Activated CD8-positive, alpha-beta memory T cell treated with anti-CD3 and anti-CD28 coated beads for 24 hours (primary cell): ENCODE results near the gene VSIG4.
A peak's percentile ranks its signal among the peaks of the same experiment; 100 is the strongest.
"Not testable (repeated sequence)": the region's sequence is repeated elsewhere in the genome, so short reads cannot be mapped to it uniquely, and the experiment has no call there.

ENCODE experiments used
- DNase-seq: peaks from one replicate; pipeline ENCODE4 v3.0.0-alpha.2; 2020

VSIG4 gene, protein sequence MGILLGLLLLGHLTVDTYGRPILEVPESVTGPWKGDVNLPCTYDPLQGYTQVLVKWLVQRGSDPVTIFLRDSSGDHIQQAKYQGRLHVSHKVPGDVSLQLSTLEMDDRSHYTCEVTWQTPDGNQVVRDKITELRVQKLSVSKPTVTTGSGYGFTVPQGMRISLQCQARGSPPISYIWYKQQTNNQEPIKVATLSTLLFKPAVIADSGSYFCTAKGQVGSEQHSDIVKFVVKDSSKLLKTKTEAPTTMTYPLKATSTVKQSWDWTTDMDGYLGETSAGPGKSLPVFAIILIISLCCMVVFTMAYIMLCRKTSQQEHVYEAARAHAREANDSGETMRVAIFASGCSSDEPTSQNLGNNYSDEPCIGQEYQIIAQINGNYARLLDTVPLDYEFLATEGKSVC

DNA sequence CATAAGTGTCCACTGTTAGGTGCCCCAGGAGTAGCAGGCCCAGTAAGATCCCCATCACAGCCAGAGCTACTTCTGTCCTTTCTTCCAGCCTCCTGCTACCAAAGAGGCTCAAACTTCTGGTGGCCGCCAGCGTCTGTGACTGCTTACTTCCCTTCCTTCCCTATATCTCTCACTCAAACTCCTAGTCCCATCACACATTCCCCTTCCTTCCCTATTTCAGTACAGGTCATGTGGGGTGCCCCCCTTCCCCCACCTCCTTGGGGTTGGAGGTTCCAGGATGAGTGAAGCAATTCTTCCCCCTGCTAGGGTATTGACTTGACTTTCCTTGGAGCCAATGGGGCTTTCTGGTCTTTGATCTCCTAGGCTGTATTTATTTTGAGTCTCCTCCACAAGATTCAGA is at the start of gene VSIG4:
Gene VSIG4 (minus strand): TSS at position 137 of the 400 bp plus-strand sequence. CDS start 82 bp downstream, at position 55.
- no peak for DNase-seq

DNA sequence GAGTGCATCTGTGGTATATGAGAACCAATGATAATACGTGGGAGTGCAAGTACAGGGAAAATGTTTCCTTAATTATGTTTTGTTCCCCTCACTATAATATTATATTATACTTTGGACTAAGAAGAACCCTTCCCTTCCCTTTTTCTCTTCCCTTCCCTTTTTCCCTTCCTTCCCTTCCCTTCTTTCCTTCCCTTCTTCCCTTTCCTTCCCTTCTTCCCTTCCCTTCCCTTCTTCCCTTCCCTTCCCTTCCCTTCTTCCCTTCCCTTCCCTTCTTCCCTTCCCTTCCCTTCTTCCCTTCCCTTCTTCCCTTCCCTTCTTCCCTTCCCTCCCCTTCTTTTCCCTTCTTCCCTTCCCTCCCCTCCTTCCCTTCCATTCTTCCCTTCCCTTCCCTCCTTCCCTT is 36.9 kb upstream of the VSIG4 start:
- no peak for DNase-seq

DNA sequence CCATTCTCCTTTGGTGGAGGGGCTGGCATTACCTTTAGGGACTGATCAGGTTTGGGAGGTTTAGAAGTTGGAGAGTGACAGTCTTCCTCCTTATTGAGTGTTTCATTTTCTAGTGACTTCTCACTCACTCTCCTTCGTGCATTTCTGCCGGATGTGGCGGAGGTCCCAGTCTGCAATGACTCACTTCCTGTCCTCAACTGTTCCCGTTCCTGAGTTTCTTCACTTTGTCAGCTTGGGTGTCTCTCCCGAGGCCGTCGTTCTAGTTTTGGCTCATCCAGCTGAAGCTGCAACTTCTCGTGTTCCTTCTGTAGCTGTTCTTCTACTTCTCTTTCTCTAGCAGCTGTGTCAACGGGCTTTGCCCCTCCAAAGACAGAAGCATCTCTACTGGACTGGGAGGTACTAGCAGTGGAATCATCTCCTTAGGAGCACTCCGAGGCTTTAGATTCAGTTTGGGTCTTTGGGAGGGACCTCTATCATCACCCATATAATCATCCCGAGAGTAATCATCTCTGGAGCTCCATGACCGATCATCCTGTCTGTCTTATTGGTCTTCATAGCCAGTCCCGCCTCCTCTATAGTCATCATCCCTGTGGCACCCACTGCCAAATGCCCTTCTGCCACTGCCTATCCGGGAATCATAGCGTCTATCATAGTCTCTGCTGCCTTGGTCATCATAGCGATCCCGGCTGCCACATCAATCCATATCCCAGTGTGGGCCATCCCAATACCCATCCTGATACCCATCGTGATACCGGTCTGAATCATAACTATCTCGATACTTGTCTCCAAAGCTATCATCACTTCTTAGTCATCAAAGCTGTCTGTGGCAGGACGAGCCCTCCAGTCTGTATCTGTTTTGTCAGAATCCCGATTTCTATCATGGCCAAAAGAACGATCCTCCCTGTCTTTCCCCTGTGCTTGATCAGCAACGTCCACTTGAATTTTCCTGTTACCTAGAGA is 35.3 kb upstream of the VSIG4 start:
- peak; percentile 71 for DNase-seq

DNA sequence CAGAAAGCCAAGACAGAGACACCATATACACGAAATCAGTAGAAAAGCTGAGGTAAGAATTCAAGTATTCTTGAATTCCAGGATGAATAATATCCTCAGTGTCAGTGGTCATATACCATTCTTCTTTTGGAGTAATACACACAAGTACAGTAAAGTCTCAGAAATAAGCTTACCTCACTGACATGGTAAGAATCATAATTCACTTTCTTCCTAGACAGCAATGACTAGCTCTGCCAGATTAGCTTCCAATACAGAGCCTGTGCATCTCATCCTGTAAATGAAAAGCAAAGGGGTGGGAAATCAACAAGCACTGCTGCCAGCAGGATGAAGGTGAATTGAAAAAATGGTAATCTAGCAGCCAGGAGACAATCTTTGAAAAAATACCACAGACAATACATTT is 31.2 kb upstream of the VSIG4 start:
- no peak for DNase-seq

DNA sequence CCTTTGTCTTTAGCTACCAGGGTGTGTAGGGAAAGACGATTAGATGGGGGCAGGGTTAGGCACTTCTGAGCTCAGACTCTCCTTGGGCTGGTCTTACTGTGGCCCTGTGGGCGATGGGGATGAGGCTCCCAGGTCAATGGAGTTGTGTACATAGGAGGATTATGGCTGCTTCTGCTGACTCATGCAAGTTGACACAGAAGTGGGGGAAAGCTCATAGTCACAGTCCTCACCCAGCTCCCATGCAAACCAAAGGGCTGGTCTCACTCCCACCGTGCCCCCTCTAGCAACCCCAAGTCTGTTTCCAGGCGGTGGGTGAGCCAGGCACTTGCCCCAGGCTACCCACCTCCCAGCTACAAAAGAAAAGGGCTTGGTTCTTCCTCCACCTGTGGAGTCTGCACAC is 24.4 kb upstream of the VSIG4 start:
- no peak for DNase-seq

DNA sequence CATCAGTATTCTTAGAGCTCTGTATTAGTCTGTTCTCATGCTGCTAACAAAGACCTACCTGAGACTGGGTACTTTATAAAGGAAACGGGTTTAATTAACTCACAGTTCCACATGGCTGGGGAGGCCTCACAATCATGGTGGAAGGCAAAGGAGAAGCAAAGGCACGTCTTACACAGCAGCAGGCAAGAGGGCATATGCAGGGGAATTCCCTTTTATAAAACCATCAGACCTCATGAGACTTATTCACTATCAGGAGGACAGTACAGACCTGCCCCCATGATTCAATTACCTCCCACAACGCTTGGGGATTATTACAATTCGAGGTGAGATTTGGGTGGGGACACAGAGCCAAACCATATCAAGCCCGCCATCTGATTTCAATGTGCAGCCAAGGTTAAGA is 17.1 kb upstream of the VSIG4 start:
- not testable (repeated sequence) for DNase-seq

DNA sequence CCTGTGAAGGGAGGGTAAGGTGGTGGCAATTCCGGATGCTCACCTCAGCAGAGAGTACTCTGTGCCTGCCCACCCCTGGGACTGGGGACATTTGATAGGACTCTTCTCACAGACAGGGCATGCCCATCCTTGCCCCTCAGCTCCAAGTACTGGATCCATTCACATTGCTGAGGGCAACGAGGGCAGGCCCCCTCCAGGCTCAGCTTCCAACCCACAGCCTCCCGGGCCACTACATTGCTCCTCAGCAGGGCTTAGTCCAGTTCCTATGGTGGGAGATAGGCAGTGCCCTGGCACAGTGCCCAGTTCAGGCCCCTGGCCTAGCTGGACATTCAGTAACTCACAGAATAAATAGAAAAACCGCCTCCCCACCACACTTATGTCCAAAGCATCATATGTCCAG is 15.1 kb upstream of the VSIG4 start:
- no peak for DNase-seq

DNA sequence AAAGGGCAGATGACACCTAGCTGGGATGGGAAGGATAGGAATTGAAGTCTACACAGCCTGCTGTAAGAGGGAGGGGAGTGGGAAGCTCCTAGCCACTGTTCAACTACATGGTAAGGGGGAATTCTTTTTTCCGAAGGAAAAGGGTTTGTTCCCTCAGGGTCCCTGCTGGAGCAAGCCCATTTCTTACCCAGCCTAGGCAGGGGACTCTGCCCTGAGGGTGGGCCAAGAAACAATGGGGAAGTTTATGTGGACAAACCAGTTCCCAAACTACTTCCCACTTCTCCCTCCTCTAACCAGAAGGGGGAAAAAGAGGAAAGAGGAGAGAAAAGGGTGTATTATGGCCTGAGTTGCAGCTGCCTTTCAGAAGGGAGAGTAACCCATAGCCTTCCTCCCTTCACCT is 13.5 kb upstream of the VSIG4 start:
- no peak for DNase-seq

DNA sequence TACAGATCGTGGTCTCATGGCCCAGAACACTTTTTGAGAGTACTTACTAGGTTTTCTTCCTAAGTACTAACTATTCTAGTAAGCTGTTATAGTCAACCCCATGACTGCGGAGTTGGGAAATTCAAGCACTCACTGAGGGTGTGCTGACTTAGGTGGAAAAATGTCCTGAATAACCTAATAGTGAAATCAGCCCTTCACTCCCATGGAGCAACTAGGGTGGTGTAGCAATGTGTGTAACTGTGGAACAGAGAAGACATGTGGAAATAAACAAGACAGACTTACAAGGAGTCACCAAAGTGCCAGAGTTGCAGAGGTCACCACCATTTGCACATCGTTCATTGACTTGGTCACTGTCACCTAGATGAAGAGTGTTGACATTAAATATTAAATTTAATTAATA is 12.1 kb upstream of the VSIG4 start:
- no peak for DNase-seq

DNA sequence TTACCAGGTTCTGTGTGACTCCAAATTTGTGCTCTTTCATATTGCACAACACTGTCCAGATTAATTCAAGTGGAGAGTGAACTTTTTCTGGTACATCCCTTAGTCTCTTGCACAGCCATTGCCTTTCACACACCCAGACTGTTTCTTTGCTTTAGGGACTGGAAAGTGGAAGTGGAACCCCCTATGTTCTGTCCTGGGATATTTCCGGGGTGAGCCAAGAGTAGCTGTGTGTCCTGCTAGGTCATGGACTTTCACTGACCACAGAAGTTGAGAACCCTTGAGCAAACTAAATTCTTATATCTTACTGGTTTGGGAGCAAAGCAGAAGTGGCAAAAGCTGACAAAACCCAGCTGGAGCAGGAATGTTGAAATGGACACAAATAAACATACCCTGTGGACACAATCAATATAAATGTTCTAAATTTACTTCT is 10.3 kb upstream of the VSIG4 start:
- no peak for DNase-seq

DNA sequence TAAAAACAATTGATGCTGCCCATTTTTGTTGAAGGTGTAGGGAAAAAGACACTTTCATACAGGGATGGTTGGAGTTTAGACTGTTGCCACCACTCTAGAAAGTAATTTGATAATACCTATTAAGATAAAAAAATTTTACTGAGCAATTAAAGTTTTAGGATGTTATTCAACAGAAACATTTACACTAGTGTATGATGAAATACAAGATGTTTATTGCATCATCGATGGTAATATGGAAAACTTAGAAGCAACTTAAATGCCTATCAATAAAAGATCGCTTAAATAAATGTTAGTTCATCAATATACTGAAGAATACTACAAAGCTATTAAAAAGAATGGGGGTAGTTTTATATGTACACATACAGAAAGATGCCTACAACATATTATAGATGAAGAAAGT is 9.2 kb upstream of the VSIG4 start:
- DNase-seq: no peak

DNA sequence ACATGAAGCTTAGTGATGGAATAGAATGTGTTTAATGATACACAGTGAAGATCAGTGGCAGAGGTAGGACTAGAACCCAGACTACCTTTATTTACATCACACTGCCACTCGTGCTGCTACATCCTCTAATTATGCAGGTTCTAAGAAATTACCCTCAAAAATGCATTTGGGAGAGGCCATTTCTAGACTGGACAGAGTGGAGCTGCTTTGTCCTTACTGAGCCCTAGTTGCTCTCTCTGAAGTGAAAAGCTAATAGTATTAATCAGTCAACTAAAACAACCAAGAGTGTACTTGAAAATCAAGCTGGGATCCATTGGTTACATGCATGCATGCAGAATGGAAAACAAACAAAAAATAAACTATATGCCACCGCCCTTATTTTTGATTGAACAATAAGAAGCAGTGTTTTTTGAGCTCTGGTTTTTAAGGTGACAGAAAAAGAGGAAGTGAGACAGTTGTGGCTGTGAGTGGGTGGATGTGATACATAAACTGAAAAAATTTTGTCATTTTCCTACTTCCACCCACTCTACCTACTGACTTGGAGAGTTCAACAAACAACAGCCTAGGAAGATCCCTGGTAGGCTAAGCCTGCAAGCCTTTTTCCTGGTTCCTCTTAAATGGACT is 6.8 kb upstream of the VSIG4 start:
- no peak for DNase-seq

DNA sequence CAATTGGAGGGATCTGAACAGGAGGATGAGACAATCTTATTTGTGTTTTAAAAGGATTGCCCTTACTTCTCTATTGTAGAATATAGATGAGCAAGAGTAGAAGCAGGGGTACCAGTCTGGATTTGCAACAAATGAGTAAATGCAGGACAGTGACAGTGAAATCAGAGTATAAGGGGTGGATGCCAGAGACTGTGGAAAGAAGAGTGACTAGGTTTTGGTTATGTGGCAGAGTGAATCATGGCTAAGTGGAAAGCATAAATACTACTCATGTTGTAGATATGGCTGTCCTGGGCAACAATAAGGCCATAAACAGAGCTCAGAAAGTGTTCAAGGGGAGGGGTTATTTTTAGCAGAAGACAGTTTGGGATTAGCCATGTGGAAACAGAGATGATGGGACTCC is 6.0 kb upstream of the VSIG4 start:
- no peak for DNase-seq

DNA sequence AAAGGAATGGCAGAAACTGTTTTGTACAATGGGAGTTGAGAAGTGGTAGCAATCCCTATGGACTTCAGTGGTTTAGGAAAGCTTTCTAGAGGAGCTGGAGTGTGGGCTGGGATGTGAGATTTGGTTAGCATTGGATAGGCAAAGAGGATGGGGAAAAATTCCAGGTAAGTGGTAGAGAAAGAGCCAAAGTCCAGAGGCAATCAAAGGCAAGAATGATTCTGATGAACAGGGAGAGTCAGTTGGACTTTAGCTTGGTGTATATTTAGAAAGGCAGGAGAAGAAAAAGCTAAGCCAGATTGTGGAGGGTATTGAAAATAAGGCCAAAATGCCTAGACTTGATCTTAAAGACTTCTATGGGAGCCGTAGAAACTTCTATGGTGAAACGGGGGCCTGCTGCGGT is 3.7 kb upstream of the VSIG4 start:
- DNase-seq: no peak

DNA sequence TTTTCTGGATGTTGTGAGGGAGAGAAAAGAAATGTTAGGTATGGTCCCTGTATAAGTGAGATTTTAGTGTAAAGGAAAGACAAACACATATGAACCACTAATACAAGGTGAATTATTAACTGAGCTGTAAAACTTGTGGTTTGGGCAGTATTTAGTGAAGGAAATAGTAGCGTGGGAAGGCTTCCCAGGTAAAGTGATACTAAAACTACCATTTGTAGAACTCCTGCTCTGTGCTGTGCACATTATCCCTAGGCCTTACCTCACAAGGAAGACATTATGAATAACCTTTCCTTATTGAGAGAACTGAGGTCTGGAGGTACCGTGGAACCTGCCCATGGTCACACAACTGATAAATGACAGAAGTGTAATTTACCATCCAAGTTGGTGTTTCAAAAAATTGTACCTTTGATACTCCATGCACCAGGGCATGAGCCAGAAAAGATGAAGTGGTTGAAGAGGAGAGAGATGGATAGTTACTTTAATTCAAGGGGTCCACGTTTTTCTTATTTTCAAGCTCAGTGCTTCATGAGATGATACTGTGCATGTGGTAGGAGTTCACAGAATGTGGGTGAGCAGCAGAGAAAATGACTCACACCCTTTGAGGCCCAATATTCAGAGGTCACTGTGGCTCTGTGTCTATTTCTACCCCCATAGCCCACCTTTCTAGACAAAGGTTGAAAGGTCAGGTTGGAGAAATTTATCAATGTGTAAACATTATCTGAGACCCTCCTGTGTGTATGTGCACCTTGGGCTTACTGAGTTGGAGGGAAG is 2.6 kb upstream of the VSIG4 start:
- no peak for DNase-seq

DNA sequence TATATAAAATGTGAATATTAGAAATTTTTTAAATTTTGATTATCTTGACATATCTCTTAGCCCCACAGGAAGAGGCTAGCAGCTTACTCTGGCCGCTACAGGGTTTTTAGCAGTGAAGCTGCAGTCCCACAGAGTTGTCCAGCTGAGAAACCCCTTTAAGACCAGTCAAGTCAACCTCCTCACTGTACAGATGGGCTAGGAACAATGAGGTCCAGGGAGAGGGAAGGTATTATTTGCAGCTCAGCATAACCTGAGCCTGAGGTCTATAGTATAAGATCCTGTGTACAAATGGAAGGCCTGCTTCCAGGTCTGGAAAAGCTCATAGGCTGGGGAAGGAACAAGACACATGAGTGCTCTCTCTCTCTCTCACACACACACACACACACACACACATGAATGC is 1.8 kb downstream of the VSIG4 start:
- no peak for DNase-seq

DNA sequence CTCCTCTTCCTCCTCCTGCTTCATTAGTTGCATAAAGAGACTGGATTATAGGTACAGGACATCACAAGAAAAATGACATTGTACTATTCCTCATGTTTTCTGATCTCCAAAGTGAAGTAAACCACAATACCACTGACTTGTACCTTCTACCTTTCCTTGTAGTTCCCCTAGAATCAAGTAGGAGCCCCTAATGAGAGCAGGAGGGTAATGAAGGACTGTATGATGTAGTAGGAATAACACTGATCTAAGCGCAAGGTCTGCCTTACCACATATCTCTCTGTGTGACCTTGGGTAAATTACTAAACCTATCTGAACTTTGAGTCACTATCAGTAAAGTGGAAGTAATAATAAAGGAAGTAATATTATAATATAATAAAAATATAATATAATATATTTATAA is 3.6 kb downstream of the VSIG4 start:
- no peak for DNase-seq

DNA sequence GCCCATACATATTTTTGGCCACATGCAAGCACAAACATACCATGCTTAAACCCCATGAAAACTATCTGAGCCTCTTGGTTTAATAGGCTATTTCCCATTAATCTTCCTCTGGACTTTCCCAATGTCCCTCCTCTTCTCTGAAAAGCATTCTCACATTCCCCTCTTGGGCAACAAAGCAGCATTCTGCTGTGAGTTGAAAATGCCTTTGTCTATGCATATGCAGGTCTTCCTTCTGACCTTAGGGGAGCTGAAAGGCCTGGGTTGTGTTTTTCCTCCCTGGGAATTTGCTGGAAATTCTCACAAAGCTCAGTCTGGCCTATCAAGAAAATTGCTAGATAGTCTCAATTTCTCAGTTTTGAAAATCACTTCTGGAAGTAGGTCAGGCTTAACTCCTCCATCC is 4.2 kb downstream of the VSIG4 start:
- no peak for DNase-seq

DNA sequence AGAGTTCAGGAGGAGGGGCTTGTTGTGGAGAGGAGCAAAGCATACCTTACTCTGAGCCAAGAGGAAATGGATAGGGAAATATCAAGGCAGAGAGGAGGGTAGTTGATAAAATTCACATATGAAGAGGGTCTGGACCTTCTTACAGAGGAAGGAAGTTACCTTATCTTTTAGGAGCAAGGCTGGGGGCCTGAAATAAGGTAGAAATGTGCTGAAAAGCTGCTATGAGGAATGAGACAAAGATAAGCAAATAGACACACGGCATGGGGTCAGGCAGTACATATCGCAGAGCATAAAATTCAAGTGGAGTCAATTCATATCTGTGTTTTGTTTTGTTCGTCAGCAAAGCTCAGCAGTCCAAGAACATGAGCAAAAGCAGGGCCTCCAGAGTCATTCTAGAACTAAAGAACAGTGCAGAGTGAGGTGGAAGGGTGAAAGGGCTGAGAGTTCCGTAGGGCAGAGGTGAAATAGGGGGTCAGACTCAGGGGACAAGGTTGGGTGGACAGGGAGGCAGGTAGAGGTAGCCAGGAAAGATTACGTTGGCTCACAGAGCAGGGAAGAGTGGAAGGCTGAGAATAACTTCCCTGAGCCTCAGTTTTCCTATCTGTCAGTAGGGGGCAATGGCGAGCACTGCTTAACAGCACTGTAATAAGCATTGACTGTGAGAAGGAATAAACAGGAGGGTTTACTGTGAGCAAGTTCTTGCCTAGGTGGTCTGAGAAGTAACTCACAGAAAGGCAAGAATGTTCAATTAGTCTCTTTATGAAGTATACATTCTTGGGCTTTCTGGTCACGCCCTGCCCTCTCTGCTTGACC is 9.2 kb downstream of the VSIG4 start:
- no peak for DNase-seq

DNA sequence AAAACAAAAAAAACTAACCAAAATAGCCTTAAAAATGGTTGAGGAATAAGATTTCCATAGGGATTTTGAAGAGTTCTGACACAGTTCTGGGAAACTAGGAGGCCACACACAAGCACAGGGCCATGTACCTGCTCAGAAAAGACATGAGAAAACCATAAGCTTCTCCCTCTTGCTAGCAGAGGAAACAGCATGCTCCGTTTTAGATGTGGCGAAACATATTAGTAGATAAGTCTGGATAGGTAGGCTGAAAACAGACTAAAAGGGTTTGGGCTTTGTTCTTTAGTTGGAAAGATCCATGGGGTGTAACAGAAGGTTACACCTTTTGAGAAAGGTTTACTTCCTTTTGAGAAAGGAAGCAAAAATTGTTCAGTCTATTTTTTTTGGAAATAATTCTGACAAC is 10.9 kb downstream of the VSIG4 start:
- no peak for DNase-seq

DNA sequence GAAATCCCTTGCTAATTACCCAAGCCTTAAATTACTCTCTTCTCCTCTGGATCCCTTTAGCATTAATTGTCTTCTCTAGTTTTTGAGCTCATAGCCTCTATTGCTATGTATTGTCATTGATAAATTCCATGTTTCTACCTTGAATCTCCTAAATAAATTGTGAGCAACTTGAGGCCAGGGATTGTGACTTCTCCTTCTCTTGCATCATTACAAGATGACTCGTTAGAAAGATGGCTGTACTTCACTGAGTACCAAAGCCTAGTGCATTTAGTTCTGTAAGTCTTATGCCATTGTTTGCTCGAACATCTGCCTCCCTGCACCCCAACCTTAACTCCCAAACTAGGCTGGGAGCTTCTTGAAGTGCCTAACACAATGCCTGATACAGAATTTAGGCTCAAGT is 15.3 kb downstream of the VSIG4 start:
- DNase-seq: no peak

DNA sequence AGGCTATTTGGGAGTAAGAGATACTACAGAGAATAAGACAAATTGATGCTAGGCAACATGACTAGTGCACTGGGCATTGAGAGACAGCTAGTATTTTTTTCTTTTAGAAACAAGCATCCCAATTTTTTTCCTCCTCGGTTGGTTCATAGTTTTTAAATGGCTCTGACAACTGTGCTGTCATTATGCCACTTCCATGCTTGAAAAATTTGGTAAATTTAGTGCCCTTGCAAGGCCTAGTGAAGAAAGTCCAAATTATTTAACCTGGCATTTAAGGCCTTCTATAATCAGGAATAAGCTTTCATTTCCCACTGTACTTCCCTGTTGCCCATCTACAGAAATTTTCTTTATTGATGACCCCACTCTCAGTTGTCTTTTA is 15.8 kb downstream of the VSIG4 start:
- DNase-seq: no peak
